GM23338 (cell line): ENCODE data around the gene AP1M1. TPM values are rescaled to one million over a fixed set of nuclear protein-coding genes. Genes with fewer than 3 reads are reported as not detected.

ENCODE experiments used
- ATAC-seq: fragments of 200-7000 bp; cut with Tn5 transposase; 3 replicates; pipeline ENCODE4 v1.9.1; 2020
- DNase-seq: peaks from one replicate; pipeline ENCODE4 v3.0.0-alpha.2; 2015; ENCODE audit warnings: low spot score
- H2AFZ ChIP-seq: fragments of 200-600 bp; sonication (generic); 2 replicates; pipeline ENCODE4 v1.8.0; 2016; ENCODE audit warnings: antibody characterized with exemption, mild to moderate bottlenecking, moderate library complexity
- H3F3A ChIP-seq: fragments of 200-600 bp; sonication (generic); replicated peaks from 2 replicates; pipeline ENCODE4 v1.8.0; 2017; ENCODE audit warnings: antibody characterized with exemption, mixed run types, low read depth
- H3K27ac ChIP-seq: fragments of 200-600 bp; sonication (generic); 2 replicates; pipeline ENCODE4 v1.6.1; 2016; ENCODE audit warnings: low read depth
- H3K27me3 ChIP-seq: fragments of 200-600 bp; sonication (generic); 2 replicates; pipeline ENCODE4 v1.8.0; 2016; ENCODE audit warnings: mild to moderate bottlenecking, mixed run types, moderate library complexity; ENCODE audit not compliant: insufficient read depth
- H3K36me3 ChIP-seq: fragments of 200-600 bp; sonication (generic); 2 replicates; pipeline ENCODE4 v1.8.0; 2016; ENCODE audit warnings: mild to moderate bottlenecking; ENCODE audit not compliant: insufficient read depth
- H3K4me1 ChIP-seq: fragments of 200-600 bp; sonication (generic); 2 replicates; pipeline ENCODE4 v1.8.0; 2016; ENCODE audit warnings: mild to moderate bottlenecking, moderate library complexity; ENCODE audit not compliant: insufficient read depth
- H3K4me2 ChIP-seq: fragments of 200-600 bp; sonication (generic); 2 replicates; pipeline ENCODE4 v1.7.1; 2017; ENCODE audit warnings: mixed run types
- H3K4me3 ChIP-seq: fragments of 200-600 bp; sonication (generic); 2 replicates; pipeline ENCODE4 v1.6.1; 2016; ENCODE audit warnings: mixed run types
- H3K79me2 ChIP-seq: fragments of 200-600 bp; sonication (generic); replicated peaks from 2 replicates; pipeline ENCODE4 v1.8.0; 2017; ENCODE audit warnings: mild to moderate bottlenecking; ENCODE audit not compliant: insufficient read depth
- H3K9me2 ChIP-seq: fragments of 200-600 bp; sonication (generic); 2 replicates; pipeline ENCODE4 v1.8.0; 2017; ENCODE audit not compliant: insufficient read depth
- H4K20me1 ChIP-seq: fragments of 200-600 bp; sonication (generic); replicated peaks from 2 replicates; pipeline ENCODE4 v1.8.0; 2017; ENCODE audit warnings: mild to moderate bottlenecking; ENCODE audit not compliant: insufficient read depth
- H3K27ac Mint-ChIP-seq: 2 replicates; pipeline ENCODE4 v1.8.0; 2020; ENCODE audit warnings: inconsistent platforms, mild to moderate bottlenecking, moderate library complexity, mixed read lengths
- H3K27me3 Mint-ChIP-seq: 3 replicates; pipeline ENCODE4 v1.8.0; 2022; ENCODE audit warnings: low read depth, mild to moderate bottlenecking, moderate library complexity, mixed read lengths, inconsistent platforms; ENCODE audit not compliant: insufficient read depth, poor library complexity
- H3K36me3 Mint-ChIP-seq: 3 replicates; pipeline ENCODE4 v1.8.0; 2021; ENCODE audit warnings: low read depth, mild to moderate bottlenecking, inconsistent platforms, moderate library complexity, mixed read lengths
- H3K4me1 Mint-ChIP-seq: 3 replicates; pipeline ENCODE4 v1.8.0; 2020; ENCODE audit warnings: mild to moderate bottlenecking, inconsistent platforms, mixed read lengths
- H3K4me3 Mint-ChIP-seq: 3 replicates; pipeline ENCODE4 v1.8.0; 2021; ENCODE audit warnings: moderate library complexity, mild to moderate bottlenecking, inconsistent platforms, mixed read lengths
- H3K9me3 Mint-ChIP-seq: 3 replicates; pipeline ENCODE4 v1.8.0; 2020; ENCODE audit warnings: moderate library complexity, mild to moderate bottlenecking, inconsistent platforms, mixed read lengths
- CREB1 ChIP-seq: fragments of 250-450 bp; sonication (Bioruptor Pico); IDR thresholded peaks from 2 replicates; pipeline ENCODE4 v1.5.0; 2020; ENCODE audit warnings: low read depth, mild to moderate bottlenecking, moderate library complexity
- CTCF ChIP-seq, 2 experiments: fragments of 200-600 bp in 1 of 2; sonication (generic) in 1 of 2; conservative IDR thresholded peaks; 2 replicates each; pipeline versions ENCODE4 v1.5.1 to v1.6.1; 2016 to 2017; ENCODE audit warnings: antibody characterized with exemption in 2 of 2, low read depth in 2 of 2, mild to moderate bottlenecking in 2 of 2, moderate library complexity in 1 of 2
- ETS1 ChIP-seq: IDR thresholded peaks from 2 replicates; pipeline ENCODE4 v1.6.1; 2016; ENCODE audit warnings: antibody characterized with exemption
- EZH2 ChIP-seq: fragments of 200-600 bp; sonication (generic); IDR thresholded peaks from one replicate; pipeline ENCODE4 v1.8.0; 2017; ENCODE audit warnings: antibody characterized with exemption, mild to moderate bottlenecking, low read depth; ENCODE audit not compliant: unreplicated experiment
- EZH2phosphoT487 ChIP-seq: fragments of 200-600 bp; sonication (generic); IDR thresholded peaks from one replicate; pipeline ENCODE4 v1.8.1; 2018; ENCODE audit warnings: antibody characterized with exemption; ENCODE audit not compliant: unreplicated experiment
- JUNB ChIP-seq: IDR thresholded peaks from one replicate; pipeline ENCODE4 v1.6.1; 2016; ENCODE audit warnings: antibody characterized with exemption; ENCODE audit not compliant: unreplicated experiment
- NANOG ChIP-seq: IDR thresholded peaks from 2 replicates; pipeline ENCODE4 v1.6.1; 2016; ENCODE audit warnings: antibody characterized with exemption, borderline replicate concordance
- POLR2AphosphoS5 ChIP-seq: IDR thresholded peaks from 2 replicates; pipeline ENCODE4 v1.6.1; 2016; ENCODE audit warnings: antibody characterized with exemption, low read depth
- REST ChIP-seq: IDR thresholded peaks from one replicate; pipeline ENCODE4 v1.6.1; 2018; ENCODE audit warnings: antibody characterized with exemption; ENCODE audit not compliant: unreplicated experiment
- STAT1 ChIP-seq: IDR thresholded peaks from one replicate; pipeline ENCODE4 v1.6.1; 2016; ENCODE audit warnings: antibody characterized with exemption; ENCODE audit not compliant: unreplicated experiment
- ZNF114 ChIP-seq: fragments of 250-450 bp; sonication (Bioruptor Pico); IDR thresholded peaks from 2 replicates; pipeline ENCODE4 v1.5.0; 2020; ENCODE audit warnings: mild to moderate bottlenecking, moderate library complexity
- ZNF331 ChIP-seq: fragments of 250-450 bp; sonication (Bioruptor Pico); IDR thresholded peaks from 2 replicates; pipeline ENCODE4 v1.5.0; 2020; ENCODE audit warnings: low read depth, mild to moderate bottlenecking, moderate library complexity
- ZNF462 ChIP-seq: fragments of 250-450 bp; sonication (Bioruptor Pico); IDR thresholded peaks from 2 replicates; pipeline ENCODE4 v1.5.0; 2020; ENCODE audit warnings: mild to moderate bottlenecking, moderate library complexity
- polyA plus RNA-seq: library from polyadenylated mRNA; unstranded; fragments of >200 nt; fragmentation: Nextera tagmentation; extraction: Ambion mirVana; gene quantifications from 2 replicates; pipeline ENCODE4 v1.2.1, GENCODE V29; 2016
- total RNA-seq: library from RNA; depleted of rRNA; stranded (reverse); fragments of >200 nt; shearing (Covaris generic); gene quantifications from 2 replicates; pipeline ENCODE4 v1.2.3, GENCODE V29; 2014

AP1M1 gene
- total and polyA plus RNA-seq, 2 experiments from 2014 or later, result 22.0 to 32.0 TPM

GRCh38 chr19:16283210-16284061 is 85.7 kb downstream of the AP1M1 start:
- Mint-ChIP-seq H3K27me3 (no peaks in the 10 kb centered on the region), H3K4me3 (no peak overlapping the region), H3K4me1 (peaks cover 13% of the 10 kb centered on the region), H3K27ac (no peak overlapping the region), H3K36me3 (no peaks in the 10 kb centered on the region), H3K9me3 (no peaks in the 10 kb centered on the region)
- Histone ChIP-seq H3F3A (no peaks in the 10 kb centered on the region), H3K27ac (peak overlapping the region; percentile 64), H3K4me3 (no peak overlapping the region), H4K20me1 (no peaks in the 10 kb centered on the region), H3K79me2 (no peaks in the 10 kb centered on the region), H3K36me3 (no peaks in the 10 kb centered on the region), H3K27me3 (no peaks in the 10 kb centered on the region), H3K4me2 (no peak overlapping the region), H2AFZ (peak overlapping the region; percentile 97), H3K9me2 (no peaks in the 10 kb centered on the region), H3K4me1 (peaks cover 9% of the 10 kb centered on the region)
- ATAC-seq, result peak; percentile 53
- no peak for TF ChIP-seq CREB1
- TF ChIP-seq STAT1, result no peak
- no peak for TF ChIP-seq ZNF331 (CRISPR knock-in tag)
- no peak for TF ChIP-seq ETS1
- TF ChIP-seq ZNF462, result no peak
- no peak for TF ChIP-seq REST
- no peak for TF ChIP-seq JUNB
- no peak for TF ChIP-seq ZNF114 (CRISPR knock-in tag)
- no peak for TF ChIP-seq EZH2phosphoT487
- no peak for TF ChIP-seq NANOG
- no peak for TF ChIP-seq EZH2
- no peak for TF ChIP-seq POLR2AphosphoS5
- TF ChIP-seq CTCF (conservative IDR thresholded peaks at IDR 0.05; ENCODE audit: low read depth in 2 of 2), result no peak
- peak; percentile 42 for DNase-seq
